HepG2 (cell line): ENCODE results near the gene RPL5. TPM values are rescaled to one million over a fixed set of nuclear protein-coding genes. Genes with fewer than 3 reads are reported as not detected.
A peak's percentile ranks its signal among the peaks of the same experiment; 100 is the strongest.

Experiments
- BRF2 ChIP-seq: sonication (generic); formaldehyde crosslinking; IDR thresholded peaks from 2 replicates; pipeline ENCODE4 v1.8.1; 2022; ENCODE audit warnings: mild to moderate bottlenecking, missing genetic modification reagents
- EP300 ChIP-seq, 3 experiments: sonication (generic) in 1 of 3; formaldehyde crosslinking in 1 of 3; IDR thresholded peaks; 2 replicates each; pipeline versions ENCODE4 v1.5.1 to v1.6.1; 2011 to 2020; ENCODE audit warnings: low read depth in 2 of 3, low read length in 2 of 3, borderline replicate concordance in 1 of 3, improper control_type of control experiment in 1 of 3, mild to moderate bottlenecking in 1 of 3, missing genetic modification reagents in 1 of 3, moderate library complexity in 1 of 3
- GPN1 ChIP-seq: sonication (generic); formaldehyde crosslinking; IDR thresholded peaks from 2 replicates; pipeline ENCODE4 v1.5.1; 2020; ENCODE audit warnings: missing genetic modification reagents, borderline replicate concordance
- IRF1 ChIP-seq: sonication (generic); formaldehyde crosslinking; IDR thresholded peaks from 2 replicates; pipeline ENCODE4 v1.4.0; 2020; ENCODE audit warnings: low read depth, mild to moderate bottlenecking, missing genetic modification reagents
- JARID2 ChIP-seq: sonication (generic); formaldehyde crosslinking; IDR thresholded peaks from 2 replicates; pipeline ENCODE4 v1.8.1; 2023; ENCODE audit warnings: missing genetic modification reagents, inconsistent platforms; ENCODE audit not compliant: insufficient replicate concordance
- MAFK ChIP-seq, 2 experiments: IDR thresholded peaks in 1 of 2; conservative IDR thresholded peaks in 1 of 2; 2 replicates each; pipeline ENCODE4 v1.6.1; 2011; ENCODE audit warnings: improper control_type of control experiment in 2 of 2, low read length in 2 of 2
- MED8 ChIP-seq: sonication (generic); formaldehyde crosslinking; IDR thresholded peaks from 2 replicates; pipeline ENCODE4 v1.8.1; 2023; ENCODE audit warnings: mild to moderate bottlenecking, missing genetic modification reagents; ENCODE audit not compliant: insufficient replicate concordance
- NFIB ChIP-seq: sonication (generic); formaldehyde crosslinking; IDR thresholded peaks from 2 replicates; pipeline ENCODE4 v1.9.0; 2021; ENCODE audit warnings: missing genetic modification reagents, mild to moderate bottlenecking, borderline replicate concordance
- ONECUT2 ChIP-seq: sonication (generic); formaldehyde crosslinking; IDR thresholded peaks from 2 replicates; pipeline ENCODE4 v1.4.0; 2020; ENCODE audit warnings: missing genetic modification reagents
- PAF1 ChIP-seq: IDR thresholded peaks from 2 replicates; pipeline ENCODE4 v1.6.1; 2016; ENCODE audit warnings: missing genetic modification reagents, missing compliant biosample characterization
- RAD21 ChIP-seq: fragments of 450-650 bp; formaldehyde crosslinking; IDR thresholded peaks from 2 replicates; pipeline ENCODE4 v1.5.0; 2020; ENCODE audit warnings: mild to moderate bottlenecking
- RBM39 ChIP-seq: fragments of 200-400 bp; formaldehyde crosslinking; IDR thresholded peaks from one replicate; pipeline ENCODE4 v1.6.1; 2018; ENCODE audit warnings: antibody characterized with exemption, mild to moderate bottlenecking, low read depth, low read length; ENCODE audit not compliant: poor library complexity, severe bottlenecking
- SCMH1 ChIP-seq: sonication (generic); formaldehyde crosslinking; IDR thresholded peaks from 2 replicates; pipeline ENCODE4 v1.9.0; 2021; ENCODE audit warnings: missing genetic modification reagents, mild to moderate bottlenecking, borderline replicate concordance
- THAP9 ChIP-seq: sonication (generic); formaldehyde crosslinking; IDR thresholded peaks from 2 replicates; pipeline ENCODE4; 2020; ENCODE audit warnings: missing genetic modification reagents, mild to moderate bottlenecking, borderline replicate concordance
- TP53 ChIP-seq: sonication (generic); formaldehyde crosslinking; conservative IDR thresholded peaks from 2 replicates; pipeline ENCODE4 v1.4.0; 2020; ENCODE audit warnings: missing genetic modification reagents
- TRIM24 ChIP-seq: sonication (generic); formaldehyde crosslinking; IDR thresholded peaks from 2 replicates; pipeline ENCODE4 v1.8.0; 2022; ENCODE audit warnings: mild to moderate bottlenecking, missing genetic modification reagents
- YY1 ChIP-seq: IDR thresholded peaks from 2 replicates; pipeline ENCODE4 v1.6.1; 2011; ENCODE audit warnings: low read length, low read depth, moderate library complexity, mild to moderate bottlenecking; ENCODE audit not compliant: insufficient read depth, insufficient replicate concordance
- ZMAT5 ChIP-seq: sonication (generic); formaldehyde crosslinking; IDR thresholded peaks from 2 replicates; pipeline ENCODE4 v1.5.0; 2020; ENCODE audit warnings: mild to moderate bottlenecking, low read depth, missing genetic modification reagents, borderline replicate concordance
- ZNF121 ChIP-seq: sonication (generic); formaldehyde crosslinking; IDR thresholded peaks from 2 replicates; pipeline ENCODE4 v1.5.0; 2020; ENCODE audit warnings: mild to moderate bottlenecking, missing genetic modification reagents
- ZNF205 ChIP-seq: IDR thresholded peaks from 2 replicates; pipeline ENCODE4 v1.6.1; 2018; ENCODE audit warnings: missing biosample characterization, missing genetic modification reagents
- ZNF225 ChIP-seq: sonication (generic); formaldehyde crosslinking; IDR thresholded peaks from 2 replicates; pipeline ENCODE4 v1.4.0; 2020; ENCODE audit warnings: mild to moderate bottlenecking, missing genetic modification reagents
- ZNF292 ChIP-seq: sonication (generic); formaldehyde crosslinking; IDR thresholded peaks from 2 replicates; pipeline ENCODE4 v1.8.1; 2022; ENCODE audit warnings: mild to moderate bottlenecking, low read depth, missing genetic modification reagents, borderline replicate concordance
- ZNF350 ChIP-seq: sonication (generic); formaldehyde crosslinking; IDR thresholded peaks from 2 replicates; pipeline ENCODE4 v1.4.0; 2020; ENCODE audit warnings: mild to moderate bottlenecking, low read depth, missing genetic modification reagents, borderline replicate concordance
- ZNF547 ChIP-seq: sonication (generic); formaldehyde crosslinking; IDR thresholded peaks from 2 replicates; pipeline ENCODE4 v1.5.1; 2020; ENCODE audit warnings: mild to moderate bottlenecking, missing genetic modification reagents
- polyA plus RNA-seq, 8 experiments: library from polyadenylated mRNA; depleted of rRNA in 3 of 8; stranded (reverse) in 7 of 8; unstranded in 1 of 8; fragments of >200 nt; fragmentation: Illumina TruSeq in 4 of 8; extraction: Trizol in 4 of 8; gene quantifications; 2 replicates each; pipeline versions ENCODE4 v1.2.1 to v1.2.3, GENCODE V29; 2011 to 2016; ENCODE audit warnings: low read depth in 4 of 8, missing spikeins in 1 of 8, mixed read lengths in 1 of 8; ENCODE audit not compliant: insufficient read depth in 1 of 8
- total RNA-seq, 5 experiments: library from RNA; depleted of rRNA; stranded (reverse); fragments of >200 nt; fragmentation: Illumina TruSeq; extraction: Trizol; gene quantifications; 2 replicates each; pipeline ENCODE4 v1.2.3, GENCODE V29; 2016; ENCODE audit warnings: low read depth in 1 of 5

Gene RPL5
- total and polyA plus RNA-seq, 2 of the 13 experiments (the other 11 are each of a cell fraction or from before 2014, with no cell fraction given): 2,304 to 2,520 TPM

- TF ChIP-seq BRF2 (CRISPR knock-in tag) (no peak), RBM39 (no peak), JARID2 (CRISPR knock-in tag) (no peak), MAFK (conservative IDR thresholded peaks at IDR 0.05 in 1 of 2, IDR thresholded peaks at IDR 0.05 in 1 of 2; ENCODE audit: low read length in 2 of 2) (peak in 1 of 2 experiments; percentile 32; a peak in 1 of 4 replicates), ZNF350 (no peak), TP53 (no peak), ZNF292 (CRISPR knock-in tag) (no peak), ZNF225 (CRISPR knock-in tag) (no peak), NFIB (CRISPR knock-in tag) (no peak), SCMH1 (CRISPR knock-in tag) (no peak), RAD21 (CRISPR knock-in tag) (peak; percentile 94), ONECUT2 (CRISPR knock-in tag) (no peak; the same call in 1 of the 2 replicates), PAF1 (CRISPR knock-in tag) (no peak), ZNF121 (CRISPR knock-in tag) (no peak), EP300 (IDR thresholded peaks at IDR 0.05; ENCODE audit: low read depth in 2 of 2, low read length in 2 of 2) (0 out of 4 replicates have a peak, but pooled peaks of 1 of the 2 experiments have one; percentile 3), EP300 (CRISPR knock-in tag; IDR thresholded peaks at IDR 0.05; ENCODE audit: borderline replicate concordance) (no peak), MED8 (CRISPR knock-in tag) (no peak), TRIM24 (CRISPR knock-in tag) (no peak), ZMAT5 (no peak), ZNF205 (CRISPR knock-in tag) (no peak), YY1 (no peak), IRF1 (no peak), THAP9 (CRISPR knock-in tag) (no peak), GPN1 (CRISPR knock-in tag) (no peak), ZNF547 (CRISPR knock-in tag) (no peak)
Measured at GRCh38 chr1:92858564-92859399, 26.9 kb downstream of the RPL5 start (continued).
